K562 (cell line): ENCODE data around the gene IRGQ. TPM values are rescaled to one million over a fixed set of nuclear protein-coding genes. Genes with fewer than 3 reads are reported as not detected.

Experiments used
- ATF2 ChIP-seq: sonication (generic); formaldehyde crosslinking; IDR thresholded peaks from 2 replicates; pipeline ENCODE4 v1.8.1; 2022; ENCODE audit warnings: missing genetic modification reagents
- BCLAF1 ChIP-seq, 2 experiments: fragments of 450-650 bp in 1 of 2; IDR thresholded peaks; 2 replicates each; pipeline ENCODE4 v1.6.1; 2011 to 2017; ENCODE audit warnings: low read depth in 2 of 2, antibody characterized with exemption in 1 of 2, borderline replicate concordance in 1 of 2, low read length in 1 of 2, mild to moderate bottlenecking in 1 of 2, mixed read lengths in 1 of 2; ENCODE audit not compliant: control insufficient read depth in 1 of 2
- EGR1 ChIP-seq: fragments of 450-650 bp; conservative IDR thresholded peaks from 2 replicates; pipeline ENCODE4 v1.6.1; 2017; ENCODE audit warnings: mild to moderate bottlenecking
- ETV6 ChIP-seq, 3 experiments: fragments of 150-350 bp in 1 of 3; sonication (generic) in 1 of 3; formaldehyde crosslinking in 1 of 3; IDR thresholded peaks; 2 replicates each; pipeline versions ENCODE4 v1.6.1 to v1.8.0; 2014 to 2022; ENCODE audit warnings: borderline replicate concordance in 2 of 3, low read depth in 2 of 3, antibody characterized with exemption in 1 of 3, low read length in 1 of 3, mild to moderate bottlenecking in 1 of 3, missing genetic modification reagents in 1 of 3
- HMG20A ChIP-seq: fragments of 450-650 bp; formaldehyde crosslinking; conservative IDR thresholded peaks from 2 replicates; pipeline ENCODE4 v1.4.0; 2020; ENCODE audit warnings: mild to moderate bottlenecking, mixed read lengths
- L3MBTL2 ChIP-seq: fragments of 450-650 bp; IDR thresholded peaks from 2 replicates; pipeline ENCODE4 v1.6.1; 2016; ENCODE audit warnings: mild to moderate bottlenecking, moderate library complexity
- NBN ChIP-seq: fragments of 450-650 bp; IDR thresholded peaks from 2 replicates; pipeline ENCODE4 v1.6.1; 2016; ENCODE audit warnings: low read depth, mild to moderate bottlenecking
- NCOA6 ChIP-seq: fragments of 450-650 bp; IDR thresholded peaks from 2 replicates; pipeline ENCODE4 v1.6.1; 2017; ENCODE audit warnings: mild to moderate bottlenecking
- NFATC3 ChIP-seq: fragments of 450-650 bp; IDR thresholded peaks from 2 replicates; pipeline ENCODE4 v1.6.1; 2017; ENCODE audit warnings: mild to moderate bottlenecking
- POLR2A ChIP-seq: fragments of 450-650 bp; conservative IDR thresholded peaks from 2 replicates; pipeline ENCODE4 v1.6.1; 2016
- SETDB1 ChIP-seq: IDR thresholded peaks from one replicate; pipeline ENCODE4 v1.6.1; 2012; ENCODE audit warnings: low read length, control low read depth, inconsistent platforms
- SRSF1 ChIP-seq: fragments of 200-400 bp; formaldehyde crosslinking; IDR thresholded peaks from 2 replicates; pipeline ENCODE4 v1.6.1; 2017; ENCODE audit warnings: mild to moderate bottlenecking, low read depth, low read length, moderate library complexity
- TCF3 ChIP-seq: sonication (generic); formaldehyde crosslinking; IDR thresholded peaks from 2 replicates; pipeline ENCODE4 v1.4.0; 2020; ENCODE audit warnings: mild to moderate bottlenecking, missing genetic modification reagents
- ZBTB1 ChIP-seq: sonication (generic); formaldehyde crosslinking; IDR thresholded peaks from 2 replicates; pipeline ENCODE4 v1.8.1; 2023; ENCODE audit warnings: missing genetic modification reagents, low read depth, mild to moderate bottlenecking, borderline replicate concordance
- ZMIZ1 ChIP-seq, 2 experiments: fragments of 150-350 bp in 1 of 2; IDR thresholded peaks; 2 replicates each; pipeline ENCODE4 v1.6.1; 2012 to 2016; ENCODE audit warnings: low read depth in 2 of 2, low read length in 2 of 2, mild to moderate bottlenecking in 1 of 2, moderate library complexity in 1 of 2
- ZNF23 ChIP-seq: fragments of 250-450 bp; sonication (Bioruptor Pico); IDR thresholded peaks from 2 replicates; pipeline ENCODE4 v1.4.0; 2020; ENCODE audit warnings: mild to moderate bottlenecking
- ZNF707 ChIP-seq: fragments of 250-450 bp; sonication (Bioruptor Pico); conservative IDR thresholded peaks from 2 replicates; pipeline ENCODE4 v1.8.0; 2022; ENCODE audit warnings: inconsistent platforms, mild to moderate bottlenecking, moderate library complexity
- ZNF740 ChIP-seq, 3 experiments: fragments of 200-800 bp in 1 of 3; sonication (Bioruptor generic) in 1 of 3; sonication (generic) in 1 of 3; formaldehyde crosslinking in 1 of 3; IDR thresholded peaks; 2 replicates each; pipeline versions ENCODE4 v1.6.1 to v1.8.0; 2016 to 2022; ENCODE audit warnings: mild to moderate bottlenecking in 2 of 3, missing compliant biosample characterization in 2 of 3, missing genetic modification characterization in 2 of 3, missing genetic modification reagents in 1 of 3
- polyA plus RNA-seq, 8 experiments: library from polyadenylated mRNA; depleted of rRNA in 4 of 8; stranded (reverse) in 5 of 8; unstranded in 3 of 8; fragments of >200 nt; fragmentation: Nextera tagmentation in 2 of 8; fragmentation: Illumina TruSeq in 1 of 8; extraction: Ambion mirVana in 2 of 8; extraction: Trizol in 1 of 8; gene quantifications; 2 replicates each; pipeline versions ENCODE4 v1.2.1 to v1.2.3, GENCODE V29; 2011 to 2014; ENCODE audit warnings: inconsistent platforms in 1 of 8, missing spikeins in 1 of 8
- total RNA-seq, 7 experiments: library from RNA; depleted of rRNA in 6 of 7; stranded (reverse); fragments of >200 nt in 6 of 7; fragmentation: Illumina TruSeq in 2 of 7; extraction: Trizol in 2 of 7; gene quantifications; 2 replicates each; pipeline versions ENCODE4 v1.2.1 to v1.2.3, GENCODE V29; 2011 to 2021; ENCODE audit warnings: low replicate concordance in 1 of 7

The IRGQ gene
- total and polyA plus RNA-seq, 9 of the 15 experiments (the other 6 are each of a cell fraction or from before 2014, with no cell fraction given), result 3.5 to 19.2 (median 7.9) TPM

- TF ChIP-seq ETV6 (IDR thresholded peaks at IDR 0.05; ENCODE audit: borderline replicate concordance in 1 of 2, low read depth in 2 of 2, low read length in 1 of 2) (no peak), ETV6 (CRISPR knock-in tag; IDR thresholded peaks at IDR 0.05; ENCODE audit: borderline replicate concordance) (no peak), SRSF1 (no peak), ZBTB1 (no peak), TCF3 (CRISPR knock-in tag) (no peak), ZNF740 (CRISPR knock-in tag; IDR thresholded peaks at IDR 0.05) (no peak), ZNF740 (tag; IDR thresholded peaks at IDR 0.05) (no peak), ATF2 (CRISPR knock-in tag) (no peak), ZMIZ1 (IDR thresholded peaks at IDR 0.05; ENCODE audit: low read depth in 2 of 2, low read length in 2 of 2) (no peak), POLR2A (peak; percentile 74), BCLAF1 (IDR thresholded peaks at IDR 0.05; ENCODE audit: borderline replicate concordance in 1 of 2, control insufficient read depth in 1 of 2, low read depth in 2 of 2, low read length in 1 of 2) (no peak), ZNF707 (CRISPR knock-in tag) (no peak), NCOA6 (no peak), ZNF23 (CRISPR knock-in tag) (no peak), SETDB1 (no peak), EGR1 (peak; percentile 51; the same call in 1 of the 2 replicates), NFATC3 (no peak), HMG20A (no peak), L3MBTL2 (no peak; the same call in 1 of the 2 replicates), NBN (no peak)
Measured at GRCh38 chr19:43575156-43575950, 20.6 kb downstream of the IRGQ start, which contains the start of the genes PINLYP and XRCC1 (continued).
